H1 (cell line): Measurements from ENCODE around the gene SLC5A8. TPM values are rescaled to one million over a fixed set of nuclear protein-coding genes. Genes with fewer than 3 reads are reported as not detected.

Source experiments
- CTCF ChIA-PET: fragments of 300-600 bp; sonication (Branson Sonifier 250); formaldehyde crosslinking; loops from one replicate; lab custom pipeline; 2021; ENCODE audit not compliant: partially characterized antibody; lab: Charles Lee
- POLR2A ChIA-PET: fragments of 300-600 bp; sonication (Branson Sonifier 250); formaldehyde crosslinking; loops from one replicate; lab custom pipeline; 2021; ENCODE audit warnings: inconsistent platforms; ENCODE audit not compliant: partially characterized antibody; lab: Charles Lee
- DNase-seq, 2 experiments: peaks; one replicate each; pipeline versions ENCODE4 v3.0.0 to v3.0.0-alpha.2; 2010 to 2022; ENCODE audit warnings: low spot score in 2 of 2, low read depth in 1 of 2, mixed read lengths in 1 of 2
- FAIRE-seq: peaks from 2 replicates; lab custom pipeline; 2011; peaks lifted over from hg19 to GRCh38; lab: Jason Lieb, UNC
- H2AFZ ChIP-seq: 2 replicates; pipeline ENCODE4 v1.8.1; 2012; ENCODE audit warnings: low read length, inconsistent platforms
- H2AK5ac ChIP-seq: 2 replicates; pipeline ENCODE4 v1.6.1; 2013; ENCODE audit warnings: low read depth, low read length
- H2BK120ac ChIP-seq: replicated peaks from 2 replicates; pipeline ENCODE3; 2013; ENCODE audit warnings: low read depth, low read length, inconsistent platforms
- H2BK12ac ChIP-seq: 2 replicates; pipeline ENCODE4 v1.6.1; 2013; ENCODE audit warnings: low read depth, low read length
- H2BK15ac ChIP-seq: 2 replicates; pipeline ENCODE4 v1.6.1; 2013; ENCODE audit warnings: low read length
- H2BK20ac ChIP-seq: 2 replicates; pipeline ENCODE4 v1.6.1; 2013; ENCODE audit warnings: low read length
- H2BK5ac ChIP-seq: 2 replicates; pipeline ENCODE4 v1.6.1; 2013; ENCODE audit warnings: low read depth, low read length
- H3K14ac ChIP-seq: 2 replicates; pipeline ENCODE4 v1.6.1; 2013; ENCODE audit warnings: inconsistent platforms; ENCODE audit not compliant: insufficient read length
- H3K18ac ChIP-seq: 2 replicates; pipeline ENCODE4 v1.6.1; 2013; ENCODE audit warnings: low read length; ENCODE audit errors: extremely low read depth
- H3K23ac ChIP-seq: 2 replicates; pipeline ENCODE4 v1.6.1; 2013; ENCODE audit warnings: inconsistent platforms; ENCODE audit not compliant: insufficient read length
- H3K23me2 ChIP-seq: 2 replicates; pipeline ENCODE4 v1.6.1; 2013; ENCODE audit warnings: low read depth, low read length
- H3K27ac ChIP-seq: 2 replicates; pipeline ENCODE4 v1.6.1; 2011; ENCODE audit warnings: low read depth, low read length, inconsistent platforms
- H3K27me3 ChIP-seq, 4 experiments: replicated peaks in 1 of 4; 1 replicate in 1 of 4; 2 replicates in 3 of 4; pipeline versions ENCODE4 v1.6.1 to v1.8.1; 2011 to 2013; ENCODE audit warnings: low read length in 3 of 4, mild to moderate bottlenecking in 3 of 4, inconsistent platforms in 2 of 4, mixed read lengths in 2 of 4, moderate library complexity in 1 of 4; ENCODE audit not compliant: control insufficient read depth in 3 of 4, insufficient read depth in 3 of 4; ENCODE audit errors: extremely low read depth in 1 of 4
- H3K36me3 ChIP-seq, 4 experiments: 2 replicates each; pipeline versions ENCODE4 v1.6.1 to v1.8.1; 2011 to 2013; ENCODE audit warnings: mild to moderate bottlenecking in 4 of 4, low read length in 3 of 4, moderate library complexity in 2 of 4, control low read depth in 1 of 4, inconsistent platforms in 1 of 4; ENCODE audit not compliant: insufficient read depth in 4 of 4, control insufficient read depth in 2 of 4
- H3K4ac ChIP-seq: replicated peaks from 2 replicates; pipeline ENCODE3; 2013; ENCODE audit warnings: low read length, low read depth, mixed read lengths, inconsistent platforms; ENCODE audit not compliant: insufficient read length
- H3K4me1 ChIP-seq, 4 experiments: replicated peaks in 1 of 4; 1 replicate in 1 of 4; 2 replicates in 3 of 4; pipeline versions ENCODE4 v1.6.1 to v1.8.1; 2011 to 2013; ENCODE audit warnings: low read length in 3 of 4, inconsistent platforms in 2 of 4, mixed read lengths in 1 of 4; ENCODE audit not compliant: insufficient read depth in 4 of 4, control insufficient read depth in 3 of 4
- H3K4me2 ChIP-seq, 2 experiments: 2 replicates each; pipeline versions ENCODE4 v1.6.1 to v1.8.1; 2011 to 2013; ENCODE audit warnings: low read depth in 2 of 2, low read length in 2 of 2, control low read depth in 1 of 2, inconsistent platforms in 1 of 2, mild to moderate bottlenecking in 1 of 2; ENCODE audit not compliant: insufficient read depth in 1 of 2
- H3K4me3 ChIP-seq, 4 experiments: fragments of 200-600, 300-600 bp in 1 of 4; sonication (generic), shearing (Covaris generic), sonication (Bioruptor Twin) in 1 of 4; 2 replicates each; pipeline versions ENCODE4 v1.5.1 to v1.8.1; 2011 to 2016; ENCODE audit warnings: low read length in 4 of 4, low read depth in 3 of 4, control low read depth in 2 of 4, inconsistent platforms in 2 of 4, mild to moderate bottlenecking in 2 of 4, mixed read lengths in 1 of 4, moderate library complexity in 1 of 4; ENCODE audit not compliant: insufficient read depth in 2 of 4; ENCODE audit errors: extremely low read depth in 1 of 4
- H3K56ac ChIP-seq: replicated peaks from 2 replicates; pipeline ENCODE3; 2013; ENCODE audit warnings: low read depth, mild to moderate bottlenecking, mixed read lengths, low read length, inconsistent platforms; ENCODE audit not compliant: insufficient read length
- H3K79me1 ChIP-seq: 2 replicates; pipeline ENCODE4 v1.6.1; 2013; ENCODE audit warnings: low read depth, low read length, control low read depth
- H3K79me2 ChIP-seq, 2 experiments: 2 replicates each; pipeline versions ENCODE4 v1.6.1 to v1.8.1; 2012 to 2013; ENCODE audit warnings: low read length in 2 of 2, mild to moderate bottlenecking in 2 of 2, inconsistent platforms in 1 of 2; ENCODE audit not compliant: insufficient read depth in 2 of 2, control insufficient read depth in 1 of 2
- H3K9ac ChIP-seq, 4 experiments: replicated peaks in 1 of 4; 1 replicate in 1 of 4; 2 replicates in 3 of 4; pipeline versions ENCODE4 v1.6.1 to v1.8.1; 2011 to 2013; ENCODE audit warnings: low read depth in 3 of 4, low read length in 3 of 4, control low read depth in 2 of 4, mild to moderate bottlenecking in 2 of 4, moderate library complexity in 2 of 4, inconsistent platforms in 1 of 4; ENCODE audit errors: extremely low read depth in 1 of 4
- H3K9me3 ChIP-seq, 2 experiments: 2 replicates each; pipeline versions ENCODE4 v1.6.1 to v1.8.1; 2012 to 2013; ENCODE audit warnings: mild to moderate bottlenecking in 2 of 2, moderate library complexity in 2 of 2, control low read depth in 1 of 2, inconsistent platforms in 1 of 2, low read depth in 1 of 2, low read length in 1 of 2, mixed read lengths in 1 of 2; ENCODE audit not compliant: insufficient read depth in 2 of 2
- H4K20me1 ChIP-seq, 2 experiments: replicated peaks in 1 of 2; 2 replicates each; pipeline versions ENCODE3 to v1.8.1; 2011 to 2013; ENCODE audit warnings: inconsistent platforms in 2 of 2, low read length in 2 of 2, mild to moderate bottlenecking in 1 of 2; ENCODE audit not compliant: insufficient read depth in 2 of 2, control insufficient read depth in 1 of 2
- H4K5ac ChIP-seq: 2 replicates; pipeline ENCODE4 v1.6.1; 2013; ENCODE audit warnings: low read length, low read depth, mixed read lengths, inconsistent platforms; ENCODE audit not compliant: insufficient read length
- H4K8ac ChIP-seq: 2 replicates; pipeline ENCODE4 v1.8.0; 2013; ENCODE audit warnings: mild to moderate bottlenecking, moderate library complexity, low read length, inconsistent platforms; ENCODE audit not compliant: insufficient read depth; ENCODE audit errors: extremely low read depth
- H4K91ac ChIP-seq: replicated peaks from 2 replicates; pipeline ENCODE3; 2013; ENCODE audit warnings: low read length, mixed read lengths, inconsistent platforms; ENCODE audit not compliant: insufficient read length
- CREB1 ChIP-seq: IDR thresholded peaks from 2 replicates; pipeline ENCODE4 v1.6.1; 2012; ENCODE audit warnings: inconsistent platforms
- NRF1 ChIP-seq: IDR thresholded peaks from 2 replicates; pipeline ENCODE4 v1.6.1; 2011; ENCODE audit warnings: mild to moderate bottlenecking, low read depth, low read length, improper control_type of control experiment
- POLR2A ChIP-seq, 2 experiments: IDR thresholded peaks; 1 replicate in 1 of 2; 2 replicates in 1 of 2; pipeline ENCODE4 v1.6.1; 2011; ENCODE audit warnings: low read depth in 2 of 2, low read length in 2 of 2, mild to moderate bottlenecking in 2 of 2; ENCODE audit errors: control extremely low read depth in 1 of 2
- ZNF274 ChIP-seq: IDR thresholded peaks from 2 replicates; pipeline ENCODE4 v1.7.0; 2012; ENCODE audit warnings: low read length, borderline replicate concordance; ENCODE audit errors: extremely low read depth
- WGBS, 2 experiments: shearing (Covaris generic) in 1 of 2; methylation state at CpG; one replicate each; pipeline versions ENCODE4 v1.1.6 to v1.1.7; 2013 to 2015; ENCODE audit warnings: low lambda C conversion rate in 2 of 2, mixed read lengths in 2 of 2, inconsistent platforms in 1 of 2, low coverage in 1 of 2, missing lambda C conversion rate in 1 of 2; ENCODE audit not compliant: insufficient replicate concordance in 2 of 2, insufficient coverage in 1 of 2, insufficient read length in 1 of 2; ENCODE audit errors: extremely low coverage in 1 of 2, missing lambda C conversion rate in 1 of 2; 5-methylcytosine and 5-hydroxymethylcytosine counted together
- polyA plus RNA-seq, 7 experiments: library from polyadenylated mRNA; depleted of rRNA in 3 of 7; stranded (reverse) in 5 of 7; unstranded in 2 of 7; fragments of >200 nt in 5 of 7; fragments of 200-250 nt in 2 of 7; gene quantifications; 1 replicate in 5 of 7; 2 replicates in 1 of 7; 4 replicates in 1 of 7; pipeline versions ENCODE4 v1.2.1 to v1.2.3, GENCODE V29; 2011 to 2013; ENCODE audit warnings: missing spikeins in 2 of 7, mixed read lengths in 2 of 7
- total RNA-seq: library from RNA; stranded (reverse); fragmentation: NEBNext Ultra II Directional; extraction: Animal tissue kit (Norgen Biotek cat#: 25700); gene quantifications from 2 replicates; pipeline ENCODE4 v1.2.1, GENCODE V29; 2021

SLC5A8 gene
- total and polyA plus RNA-seq, 2 of the 8 experiments (the other 6 are each of a cell fraction or from before 2014, with no cell fraction given) = 0.11 to 0.21 TPM

- Histone ChIP-seq H3K14ac (no peak overlapping the region), H3K18ac (no peak overlapping the region), H3K23me2 (no peaks in the 10 kb centered on the region), H3K36me3 (no peaks in the 10 kb centered on the region; a peak in 1 of 8 replicates), H3K79me1 (no peaks in the 10 kb centered on the region), H2BK15ac (no peak overlapping the region), H3K9me3 (no peaks in the 10 kb centered on the region), H2AFZ (0 out of 2 replicates have a peak overlapping the region, but pooled peaks have one; percentile 34), H2BK5ac (no peak overlapping the region), H3K4me3 (no peak overlapping the region), H3K4me2 (no peak overlapping the region), H2BK20ac (no peak overlapping the region), H3K4me1 (no peaks in the 10 kb centered on the region), H2AK5ac (no peak overlapping the region), H3K23ac (no peak overlapping the region), H3K27me3 (no peaks in the 10 kb centered on the region), H3K9ac (no peak overlapping the region), H3K56ac (no peak overlapping the region), H4K91ac (no peak overlapping the region), H3K4ac (no peak overlapping the region), H4K20me1 (no peaks in the 10 kb centered on the region), H2BK12ac (no peak overlapping the region), H2BK120ac (no peak overlapping the region), H3K79me2 (no peaks in the 10 kb centered on the region), H4K5ac (no peak overlapping the region), H3K27ac (no peak overlapping the region), H4K8ac (no peak overlapping the region)
- DNase-seq (no peak), FAIRE-seq (no peak)
- CTCF ChIA-PET = no interaction called here
- POLR2A ChIA-PET = no interaction called here
- 95% methylated on average over 5 of the region's 5 CpGs; no CpG with 5 or more reads in 1 of the 2 experiments for WGBS, 2 experiments
- no peak for TF ChIP-seq NRF1
- TF ChIP-seq ZNF274 = no peak
- no peak for TF ChIP-seq POLR2A (IDR thresholded peaks at IDR 0.05; ENCODE audit: control extremely low read depth in 1 of 2, low read depth in 2 of 2, low read length in 2 of 2)
- no peak for TF ChIP-seq CREB1
Measured at GRCh38 chr12:101230547-101230946, 20.5 kb upstream of the SLC5A8 start.
